DMS53 (cell line): ENCODE data around the gene IRF2.
A peak's percentile ranks its signal among the peaks of the same experiment; 100 is the strongest.

Experiments
- DNase-seq: peaks from one replicate; lab custom pipeline; 2025; lab: John Stamatoyannopoulos, UW

The IRF2 gene

DNA sequence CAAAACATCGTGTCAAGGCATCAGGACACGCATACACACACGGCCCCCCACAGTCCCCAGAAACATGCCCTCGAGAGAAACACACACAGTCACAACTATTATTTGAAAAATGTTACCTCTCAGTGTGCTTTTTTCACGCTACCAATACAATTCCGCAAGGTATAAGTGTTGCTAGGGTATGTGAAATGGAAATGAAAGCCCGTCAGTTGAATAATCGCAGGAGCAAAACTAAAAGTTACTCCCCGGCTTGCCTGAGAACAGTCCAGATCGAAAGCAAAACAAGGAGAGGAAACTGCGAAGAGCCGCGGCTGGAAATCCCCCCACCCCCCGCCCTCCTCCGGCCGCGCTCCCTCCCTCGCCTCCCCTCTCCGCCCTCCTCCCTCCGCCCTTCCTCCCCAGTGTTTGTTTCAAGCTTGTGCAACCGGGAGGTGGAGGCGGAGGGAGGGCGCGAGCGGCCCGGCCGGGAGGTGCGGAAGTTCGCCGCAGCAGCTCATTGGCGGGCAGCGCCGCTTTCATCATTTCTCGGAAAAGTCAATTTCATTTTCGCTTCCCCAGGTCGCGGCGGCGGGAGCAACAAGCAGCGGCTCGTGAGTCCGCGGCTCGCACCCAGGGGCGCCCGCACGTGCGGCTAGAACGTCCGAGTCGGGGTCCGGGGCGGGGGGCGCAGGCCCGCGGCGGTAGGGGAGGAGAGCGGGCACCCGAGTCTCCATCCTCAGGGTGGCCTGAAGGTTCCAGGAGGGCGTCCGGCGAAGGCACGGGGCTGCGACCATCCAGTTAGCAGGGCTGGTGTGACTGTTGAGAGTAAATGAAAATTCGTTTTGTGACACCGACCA lies at the start of gene IRF2:
Gene IRF2, minus strand, starts transcription at position 288 of the 833 bp plus-strand sequence. CDS start 45,486 bp downstream, outside the sequence.
- DNase-seq, result peak; percentile 97

DNA sequence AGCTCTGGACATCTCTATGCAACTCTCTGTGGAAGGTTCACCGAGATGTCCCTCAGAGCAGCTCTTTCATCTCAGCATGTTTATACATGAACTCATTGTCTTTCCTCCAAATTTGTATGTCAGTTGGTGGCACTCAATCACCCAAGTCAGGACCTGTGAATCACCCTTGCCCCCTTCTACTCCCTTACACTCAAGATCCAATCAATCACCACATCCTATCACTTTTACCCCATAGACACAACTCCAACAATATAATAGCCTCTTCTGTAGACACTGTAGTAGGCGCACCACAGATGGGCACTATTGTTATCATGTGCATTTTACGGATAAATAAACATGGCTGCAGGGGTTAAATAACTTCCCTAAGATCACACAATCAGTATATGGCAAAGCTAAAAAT lies 41.3 kb upstream of the IRF2 start:
- no peak for DNase-seq

DNA sequence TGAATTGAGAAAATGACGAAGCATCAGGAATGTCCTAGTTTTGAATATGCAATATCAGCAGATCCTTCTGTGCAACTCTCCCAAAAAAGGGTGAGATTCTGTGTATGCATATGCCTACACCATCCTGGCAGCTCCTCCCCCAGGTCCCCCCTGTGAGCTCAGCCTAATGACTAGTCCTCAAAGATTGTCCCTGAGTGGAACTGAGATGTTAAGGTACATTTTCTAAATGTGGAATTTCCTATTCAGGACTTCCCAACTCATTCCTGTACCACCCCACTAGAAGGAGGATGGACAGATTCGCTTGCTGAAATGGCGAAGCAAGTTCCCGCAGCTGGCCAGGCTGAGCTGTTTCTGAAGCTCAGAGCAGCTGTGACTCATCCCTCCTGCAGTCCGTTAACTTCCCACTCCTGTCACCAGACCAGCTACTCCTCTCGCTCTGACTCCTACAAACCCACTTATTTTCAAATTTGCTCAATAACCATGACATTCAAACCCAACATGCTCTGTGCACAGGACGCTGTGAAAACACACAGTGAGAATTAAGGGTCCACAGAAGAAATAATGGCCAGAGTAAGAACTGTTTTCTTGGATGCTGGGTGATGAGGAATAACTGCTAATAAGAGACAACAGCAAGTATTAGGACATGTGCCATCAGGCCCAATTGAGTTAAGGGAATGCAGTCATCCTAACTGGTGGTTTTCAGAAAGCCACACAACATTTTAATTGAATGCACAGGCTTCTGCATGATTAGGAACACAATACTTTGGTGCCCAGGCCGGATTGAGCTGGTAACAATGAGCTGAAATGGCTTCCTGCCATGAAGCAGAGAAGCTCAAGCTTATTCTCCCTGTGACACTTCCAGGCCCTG lies 40.0 kb upstream of the IRF2 start:
- peak; percentile 3 for DNase-seq

DNA sequence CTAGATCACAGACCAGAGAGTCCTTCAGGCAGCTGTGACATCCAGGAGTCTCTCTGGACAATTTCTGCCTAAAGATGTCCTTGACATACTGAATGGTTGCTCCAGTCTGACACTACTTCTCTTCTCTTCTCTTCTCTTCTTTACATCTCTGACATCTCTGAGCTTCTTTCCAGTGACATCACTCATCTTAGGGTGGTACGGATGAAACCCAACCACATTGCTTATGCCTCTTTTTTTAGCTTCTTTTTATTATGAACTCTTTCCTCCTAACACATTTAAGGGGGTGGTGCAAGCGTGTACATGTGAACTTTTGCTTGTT lies 39.4 kb upstream of the IRF2 start:
- no peak for DNase-seq

DNA sequence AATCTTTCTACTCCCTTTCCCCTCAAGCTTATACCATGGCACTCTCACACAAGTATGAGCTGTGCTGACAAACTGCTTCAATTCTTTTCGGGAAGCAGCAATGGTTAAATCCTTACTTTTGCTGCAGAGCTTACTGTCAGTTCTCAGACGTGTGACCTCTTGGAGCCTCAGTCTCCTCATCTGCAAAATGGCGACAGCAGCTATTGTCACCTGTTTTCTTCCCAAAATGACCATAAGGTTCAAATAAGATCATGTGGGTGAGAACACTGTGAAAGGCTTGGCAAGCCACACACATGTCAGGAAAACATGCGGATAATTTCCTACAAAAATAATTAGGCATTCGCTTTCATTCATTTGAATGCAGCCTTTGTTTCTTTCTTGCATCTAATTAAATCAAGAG lies 36.8 kb upstream of the IRF2 start:
- DNase-seq, result no peak

DNA sequence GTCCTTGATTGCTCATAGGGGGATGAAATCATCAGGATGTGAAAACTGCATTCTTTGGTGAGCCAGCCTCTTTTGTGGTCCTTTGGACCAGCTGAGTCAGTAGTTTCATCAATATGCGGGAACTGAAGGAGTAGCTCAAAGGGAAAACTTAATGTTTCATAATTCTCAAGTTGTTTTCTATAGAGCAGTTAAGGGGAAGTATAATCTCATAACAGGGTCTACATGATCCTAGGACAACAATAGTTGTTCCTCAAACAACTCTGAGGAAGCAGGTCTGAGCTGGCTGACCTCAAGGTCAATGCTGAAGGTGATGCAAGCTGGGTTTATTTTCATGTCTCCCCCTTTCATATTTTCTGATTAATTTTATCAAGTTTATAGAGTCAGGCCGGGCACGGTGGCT lies 36.1 kb upstream of the IRF2 start:
- DNase-seq, result no peak

DNA sequence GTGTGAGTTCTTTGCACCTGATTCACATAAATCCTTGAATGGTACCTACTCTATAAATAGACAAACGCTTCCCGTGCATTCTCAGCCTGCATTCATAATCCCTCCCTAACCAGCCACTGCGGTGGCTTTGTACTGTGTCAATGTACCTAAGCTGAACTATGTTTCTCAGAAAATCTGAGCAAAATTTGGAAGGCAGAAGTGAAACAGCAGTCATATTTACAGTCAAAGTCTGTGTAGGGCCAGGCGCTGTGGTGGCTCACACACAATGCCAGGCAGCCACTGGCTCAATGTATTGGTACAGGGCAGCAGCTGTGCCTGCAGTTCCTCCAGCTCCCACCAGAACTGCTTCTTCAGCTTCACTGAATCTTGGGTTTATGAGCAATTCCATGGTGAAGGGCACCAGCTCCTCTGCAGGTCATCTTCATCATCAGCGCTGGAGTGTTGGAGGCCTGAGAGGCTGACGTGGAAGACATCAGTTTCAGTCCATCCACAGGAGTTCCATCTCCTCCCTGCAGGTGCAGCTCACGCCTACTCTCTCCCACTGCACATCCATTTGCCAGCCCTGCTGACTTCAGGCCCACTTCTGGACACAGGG lies 32.3 kb upstream of the IRF2 start:
- peak; percentile 11 for DNase-seq

DNA sequence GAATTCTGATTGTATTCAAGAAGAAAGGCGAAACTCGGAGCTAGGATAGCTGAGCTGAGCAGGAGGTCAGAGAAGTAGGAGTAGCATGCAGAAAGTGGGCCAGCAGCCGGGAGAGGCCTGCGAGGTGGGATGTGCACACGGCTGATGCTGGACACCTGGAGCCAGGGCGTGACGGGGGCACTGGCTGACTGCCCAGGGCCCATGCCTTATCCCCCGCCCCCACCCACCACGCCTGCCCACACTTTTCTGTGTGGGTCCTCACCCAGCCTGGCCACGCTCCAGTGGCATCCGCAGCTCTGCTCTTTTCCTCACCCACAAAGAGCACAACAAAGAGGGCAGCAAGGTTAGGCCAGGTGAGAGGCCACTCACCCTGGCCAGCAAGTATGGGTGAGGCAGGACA lies 30.0 kb upstream of the IRF2 start:
- DNase-seq, result no peak

DNA sequence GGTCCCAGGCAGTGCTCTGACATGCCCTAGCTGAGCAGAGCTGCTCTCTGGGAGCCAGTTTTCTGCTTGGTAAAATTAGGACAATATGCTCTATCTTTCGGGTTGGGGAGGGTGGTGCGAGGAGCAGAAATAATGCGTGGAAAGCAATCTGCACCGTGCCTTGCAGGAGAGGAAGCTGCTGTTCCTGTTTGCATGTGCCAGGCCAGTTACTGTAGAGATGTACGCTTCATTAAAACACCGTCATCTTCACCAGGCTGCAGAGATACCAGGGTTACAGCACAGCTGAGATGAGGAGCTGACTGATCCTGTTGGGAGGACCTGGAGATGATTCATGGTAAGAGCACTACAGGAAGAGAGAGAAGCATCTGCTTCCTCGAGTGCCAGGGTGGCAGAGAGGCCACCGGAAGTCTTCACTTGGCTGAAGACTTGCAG lies 29.5 kb upstream of the IRF2 start:
- peak; percentile 69 for DNase-seq

DNA sequence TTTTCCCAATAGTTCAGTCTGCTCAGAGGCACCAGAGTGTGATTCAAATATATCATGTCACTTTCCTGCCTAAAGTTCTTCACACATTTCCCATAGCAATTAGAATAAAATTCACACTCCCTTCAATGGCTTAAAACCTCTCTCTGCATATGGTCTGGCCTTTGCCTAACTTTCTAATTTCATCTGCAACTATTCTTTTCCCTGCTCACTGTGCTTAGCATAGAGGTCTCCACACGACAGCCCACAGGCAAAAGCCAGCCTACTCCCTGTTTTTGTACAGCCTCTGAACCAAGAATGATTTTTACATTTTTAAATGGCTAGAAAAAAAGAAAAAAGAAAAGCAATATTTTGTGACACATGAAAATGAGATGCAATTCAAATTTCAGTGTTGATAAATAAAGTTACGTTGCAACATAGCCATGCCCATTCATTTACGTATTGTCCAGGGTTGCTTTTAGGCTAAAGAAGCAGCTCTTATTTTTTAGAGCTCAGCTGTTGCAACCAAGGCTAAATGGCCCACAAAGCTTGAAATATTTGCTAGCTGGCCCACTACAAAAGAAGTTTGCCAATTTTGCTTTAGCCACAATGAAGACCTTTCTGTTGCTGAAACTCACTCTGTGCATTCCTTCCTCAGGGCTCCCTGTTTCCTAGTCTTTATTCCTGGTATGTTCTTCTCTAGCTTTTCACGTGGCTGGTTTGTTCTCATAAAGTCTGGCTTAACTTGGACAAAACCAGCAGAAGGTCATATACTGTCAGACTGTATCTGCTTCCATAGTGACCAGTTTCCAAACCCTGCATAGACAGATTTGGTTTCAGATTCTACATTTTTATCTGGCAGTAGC lies 26.6 kb upstream of the IRF2 start:
- DNase-seq, result no peak

DNA sequence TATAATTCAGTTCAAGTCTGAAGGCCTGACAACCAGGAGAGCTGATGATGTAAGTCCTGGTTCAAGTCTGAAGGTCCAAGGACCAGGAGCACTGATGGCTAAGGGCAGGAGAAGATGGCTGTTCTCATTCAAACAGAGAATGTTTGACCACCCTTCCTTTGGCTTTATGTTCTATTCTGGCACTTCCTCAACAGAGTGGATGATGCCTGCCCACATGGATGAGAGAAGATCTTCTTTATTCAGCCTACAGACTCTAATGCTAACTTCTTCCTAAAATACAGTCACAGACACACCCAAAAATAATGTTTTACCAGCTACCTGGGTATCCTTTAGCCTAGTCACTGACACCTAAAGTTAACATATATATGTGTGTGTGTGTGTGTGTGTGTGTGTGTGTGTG lies 25.6 kb upstream of the IRF2 start:
- DNase-seq, result no peak

DNA sequence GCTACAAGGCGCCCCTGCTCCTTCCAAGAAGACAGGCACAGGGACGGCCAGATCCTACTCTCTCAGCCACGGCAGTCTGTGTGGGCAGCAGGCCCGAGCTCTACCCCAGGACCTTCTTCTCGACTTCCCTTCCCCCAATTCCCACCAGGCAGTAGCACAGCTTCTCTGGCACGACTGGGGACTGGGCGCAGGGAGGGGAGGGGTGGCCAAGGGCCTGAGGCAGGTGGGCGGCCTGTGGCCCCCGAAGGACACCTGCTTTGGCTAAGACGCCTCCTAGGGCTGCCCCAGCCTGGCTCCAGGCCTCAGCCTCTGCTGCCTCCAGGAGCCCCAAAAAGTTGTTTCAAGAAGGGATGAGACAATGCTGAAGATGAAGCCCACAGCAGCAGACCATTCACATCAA lies 24.2 kb upstream of the IRF2 start:
- DNase-seq, result no peak

DNA sequence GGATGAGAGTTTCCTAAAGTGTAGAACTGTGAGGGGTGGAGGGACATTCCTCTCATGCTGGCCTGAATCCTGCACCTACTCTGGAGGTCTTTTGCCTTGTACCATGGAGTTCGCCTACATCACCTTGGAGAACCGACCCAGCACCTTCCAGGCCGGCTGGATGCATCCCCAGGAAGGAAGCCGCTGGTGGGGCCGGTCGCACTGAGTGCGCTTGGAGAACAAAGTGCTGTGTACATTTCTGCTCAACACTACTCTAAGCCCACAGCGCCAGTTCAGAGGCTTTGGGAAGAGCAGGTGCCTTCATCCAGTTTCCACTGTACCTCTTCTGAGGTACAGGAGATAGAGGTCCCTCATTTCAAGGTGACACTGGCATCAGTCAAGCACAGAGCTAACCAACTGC lies 15.4 kb upstream of the IRF2 start:
- DNase-seq, result no peak

DNA sequence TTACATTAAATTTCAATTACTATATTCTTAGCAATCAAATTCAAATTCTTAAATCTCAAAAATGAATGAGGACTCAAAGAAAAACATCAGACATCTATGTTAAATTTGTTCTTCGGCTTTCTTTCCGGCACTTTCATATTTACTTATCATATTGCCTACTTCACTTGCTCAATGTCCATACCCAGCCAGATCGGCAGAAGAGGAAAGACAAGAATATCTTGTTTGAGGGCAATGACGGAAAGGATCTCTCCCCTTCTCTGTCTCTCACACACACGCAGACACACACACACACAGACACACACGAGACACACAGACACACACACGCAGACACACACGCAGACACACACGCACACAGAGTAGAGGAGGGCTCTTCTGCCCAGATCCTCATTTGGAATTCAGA lies 13.2 kb upstream of the IRF2 start:
- DNase-seq, result peak; percentile 34

DNA sequence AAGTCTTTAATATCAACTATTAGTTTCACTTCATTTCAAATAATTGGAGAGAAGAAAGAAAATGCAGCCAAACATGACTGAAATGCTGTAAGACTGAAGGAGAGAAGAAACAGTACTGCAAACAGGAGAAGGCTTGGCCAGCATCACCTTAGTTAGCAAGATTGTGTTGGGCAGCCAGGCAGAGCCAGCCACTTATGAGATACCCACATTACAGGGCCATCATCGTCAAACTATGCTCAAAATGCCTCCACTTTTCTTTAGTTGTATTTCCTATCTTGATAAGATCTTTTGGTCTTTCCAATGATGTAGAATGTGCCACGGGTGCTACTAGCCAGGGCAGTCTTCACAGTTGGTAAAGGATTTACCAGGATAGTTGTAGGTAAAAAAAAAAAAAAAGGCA lies 10.9 kb upstream of the IRF2 start:
- DNase-seq, result no peak

DNA sequence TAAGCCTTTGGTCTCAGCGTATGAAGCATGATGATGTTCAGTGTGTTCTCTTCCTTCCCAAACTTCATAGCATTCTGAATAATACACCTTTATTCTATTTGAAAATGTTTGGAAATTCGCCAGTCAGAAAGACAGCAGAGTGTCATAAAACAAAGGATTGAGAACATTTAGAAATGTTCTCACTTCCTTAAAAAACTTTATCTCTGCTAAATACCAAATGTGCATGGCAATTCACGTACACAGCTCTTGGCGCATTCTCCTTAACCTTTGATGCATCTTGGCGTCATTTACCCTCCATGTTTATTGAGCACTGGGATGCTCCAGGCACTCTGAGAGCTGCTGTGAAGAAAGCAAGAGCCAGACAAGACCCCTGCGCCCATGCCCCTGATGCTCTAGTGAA lies 7.2 kb upstream of the IRF2 start:
- no peak for DNase-seq

DNA sequence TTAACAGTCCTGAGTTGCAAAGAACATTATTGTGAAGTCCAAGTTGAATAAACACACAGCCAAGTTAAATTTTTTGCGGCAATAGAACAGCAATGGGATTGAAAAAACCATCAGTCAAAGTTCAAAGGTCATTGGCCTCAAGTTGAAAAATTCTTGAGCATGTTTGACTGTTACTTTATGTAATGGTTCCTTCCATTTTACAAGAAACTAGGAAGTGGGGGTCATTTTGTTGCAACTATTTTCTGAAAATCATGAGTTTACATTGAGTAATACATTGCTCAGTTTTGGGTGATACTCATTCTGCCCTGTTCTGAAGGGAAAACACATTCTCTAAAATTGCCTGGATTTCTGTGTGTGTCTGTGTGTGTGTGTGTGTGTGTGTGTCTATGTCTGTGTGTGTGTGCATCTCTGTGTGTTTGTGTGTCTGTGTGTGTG lies 5.2 kb upstream of the IRF2 start:
- DNase-seq, result no peak

DNA sequence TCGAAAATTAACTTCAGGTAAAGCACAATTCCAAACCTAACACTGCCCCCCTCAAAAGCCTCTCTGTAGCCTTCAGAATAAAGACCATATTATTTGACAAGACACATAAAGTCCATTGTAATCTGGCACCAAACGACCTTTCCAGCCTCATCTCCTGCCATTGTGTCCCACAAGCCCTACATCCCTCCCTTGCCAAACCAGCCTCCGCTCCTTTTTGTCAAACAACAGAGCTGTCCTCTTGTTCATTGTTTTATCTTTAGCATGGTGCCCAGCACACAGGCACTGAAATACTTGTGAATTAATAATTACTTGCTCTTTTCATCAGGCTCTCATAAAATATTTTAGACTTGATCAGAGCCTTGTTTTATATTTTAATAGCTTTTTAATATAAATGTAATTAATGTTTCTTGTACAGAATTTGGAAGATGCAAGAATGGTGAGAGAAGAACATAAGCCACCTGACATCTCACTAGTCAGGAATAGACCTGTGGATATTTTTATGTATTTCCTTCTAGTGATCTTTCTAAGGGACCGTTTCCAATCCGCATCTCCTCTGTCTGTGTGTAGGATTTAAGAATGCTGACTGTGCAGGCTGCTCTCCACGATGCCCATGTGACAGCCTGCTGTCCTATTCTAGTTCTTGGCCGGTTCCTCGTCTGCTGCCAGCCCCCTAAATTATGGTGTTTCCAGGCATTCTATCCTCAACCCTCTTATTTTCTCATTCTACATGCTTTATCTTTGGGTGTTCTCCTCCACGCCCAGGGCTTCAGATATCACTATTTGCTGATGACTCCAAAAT lies 3.0 kb upstream of the IRF2 start:
- DNase-seq, result no peak

DNA sequence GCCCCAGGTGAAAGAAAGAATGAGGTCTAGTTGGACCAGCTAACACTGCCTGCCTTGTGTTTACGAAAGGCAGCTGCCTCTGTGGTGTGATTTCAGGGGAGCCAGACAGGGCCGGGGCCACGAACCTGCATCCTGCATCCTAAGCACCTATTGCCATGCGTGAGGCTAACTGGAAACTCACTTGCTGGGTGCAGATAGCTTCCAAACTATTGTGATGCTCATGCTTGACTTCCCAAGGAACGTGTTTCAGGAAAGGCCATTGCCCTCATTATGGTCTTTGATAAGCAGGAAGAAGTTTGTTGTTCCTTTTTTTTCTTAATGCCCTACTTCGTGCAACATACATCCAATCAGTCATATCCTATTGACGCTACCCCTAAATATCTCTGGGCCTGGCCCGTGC lies 2.3 kb upstream of the IRF2 start:
- no peak for DNase-seq

DNA sequence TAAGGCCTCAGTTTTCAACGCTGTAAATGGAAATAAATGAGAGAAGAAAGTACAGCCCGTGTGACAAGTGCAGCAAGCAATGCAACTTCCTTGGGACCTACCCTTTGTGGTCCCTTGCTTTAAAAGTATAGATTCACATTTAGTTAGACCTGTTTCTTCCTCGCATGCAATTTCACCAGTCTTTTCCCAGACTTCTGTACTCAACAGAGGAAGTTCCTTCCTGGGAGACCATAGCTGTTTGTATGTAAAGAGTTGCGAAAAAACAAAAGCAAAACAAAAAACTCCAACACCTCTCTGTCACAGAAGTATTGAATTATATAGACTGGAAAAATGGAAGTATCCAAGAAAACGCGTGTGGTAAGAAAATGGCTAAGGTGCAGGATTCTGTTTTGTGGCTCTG lies 1.1 kb upstream of the IRF2 start:
- no peak for DNase-seq

DNA sequence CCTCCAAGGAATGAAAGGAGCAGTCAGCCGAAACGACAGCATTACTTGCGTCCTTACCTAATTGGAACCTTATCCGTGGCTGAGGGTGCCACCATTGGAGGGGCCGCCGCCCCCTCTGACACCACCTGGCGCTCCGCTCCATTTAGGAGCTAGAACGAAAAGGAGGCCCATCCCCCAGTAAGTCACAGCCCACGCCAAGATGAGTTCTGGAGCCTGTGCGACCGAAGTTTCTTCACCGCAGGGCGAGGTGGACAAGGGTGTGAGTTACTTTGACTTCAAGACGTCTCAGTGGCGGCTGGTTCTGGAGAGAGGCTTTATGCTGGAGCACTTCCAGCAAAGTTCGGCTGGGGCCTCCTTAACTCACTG lies 729 bp upstream of the IRF2 start:
- peak; percentile 54 for DNase-seq
